Measurements from ENCODE around the gene C19orf44.
A peak's percentile ranks its signal among the peaks of the same experiment; 100 is the strongest.
"Not testable (repeated sequence)": the region's sequence is repeated elsewhere in the genome, so short reads cannot be mapped to it uniquely, and the experiment has no call there.

Gene C19orf44

GRCh38 chr19:16467581-16467980 is 28.6 kb upstream of the C19orf44 start:
- no peak for DNase-seq (ENCODE audit: low spot score)

GRCh38 chr19:16470541-16470910 is 25.7 kb upstream of the C19orf44 start:
- DNase-seq (ENCODE audit: low spot score): no peak

DNA sequence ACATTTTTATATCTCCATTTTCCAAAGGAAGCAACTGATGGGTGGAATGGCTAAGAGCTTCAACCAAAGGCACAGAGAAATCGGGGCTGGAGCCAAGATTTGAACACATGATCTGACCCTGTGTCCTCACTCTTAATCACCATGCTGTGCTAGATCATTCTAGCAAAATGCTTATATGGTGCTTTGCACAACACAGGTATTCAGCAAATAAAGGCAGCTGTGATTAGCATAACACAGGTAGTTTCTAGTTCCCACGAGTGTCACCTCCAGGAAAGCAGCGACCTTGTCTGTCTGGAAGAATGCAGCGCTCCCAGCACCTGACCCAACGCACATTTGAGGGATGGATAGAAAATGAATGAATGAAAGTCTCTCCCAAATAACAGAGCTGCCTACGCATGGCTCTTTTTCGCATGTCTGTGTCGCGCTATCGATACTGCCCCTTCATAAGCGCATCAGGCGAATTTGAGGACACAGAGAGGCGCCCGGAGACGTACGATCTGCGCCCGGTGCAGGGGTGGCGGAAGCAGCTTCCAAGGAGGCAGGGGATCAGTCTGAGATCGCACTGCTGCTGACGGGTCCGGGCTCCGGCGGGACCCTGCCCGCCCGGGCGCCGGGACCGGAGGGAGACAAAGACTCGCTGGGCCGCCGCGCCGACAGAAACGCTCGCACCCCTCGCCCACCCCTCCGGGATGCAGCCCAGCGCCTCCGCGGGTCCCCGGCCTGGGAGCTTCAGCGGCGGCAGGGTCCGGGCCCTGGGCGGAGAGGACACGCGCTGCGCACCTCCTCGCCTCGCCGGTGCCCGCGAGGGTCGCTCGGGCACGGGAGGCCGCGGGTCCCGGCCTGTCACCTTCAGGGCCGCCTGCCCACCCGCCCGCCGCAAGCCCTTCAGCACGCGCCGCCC is 25.0 kb upstream of the C19orf44 start:
- DNase-seq (ENCODE audit: low spot score): no peak

DNA sequence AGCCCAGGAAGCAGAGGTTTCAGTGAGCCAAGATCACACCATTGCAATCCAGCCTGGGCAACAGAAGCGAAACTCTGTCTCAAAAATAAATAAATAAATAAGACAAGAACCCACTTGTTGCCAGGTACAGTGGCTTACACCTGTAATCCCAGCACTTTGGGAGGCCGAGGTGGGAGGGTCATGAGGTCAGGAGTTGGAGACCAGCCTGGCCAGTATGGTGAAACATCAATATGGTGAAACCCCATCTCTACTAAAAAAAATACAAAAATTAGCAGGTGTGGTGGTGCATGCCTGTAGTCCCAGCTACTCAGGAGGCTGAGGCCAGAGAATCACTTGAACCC is 23.7 kb upstream of the C19orf44 start:
- not testable (repeated sequence) for DNase-seq (ENCODE audit: low spot score)

DNA sequence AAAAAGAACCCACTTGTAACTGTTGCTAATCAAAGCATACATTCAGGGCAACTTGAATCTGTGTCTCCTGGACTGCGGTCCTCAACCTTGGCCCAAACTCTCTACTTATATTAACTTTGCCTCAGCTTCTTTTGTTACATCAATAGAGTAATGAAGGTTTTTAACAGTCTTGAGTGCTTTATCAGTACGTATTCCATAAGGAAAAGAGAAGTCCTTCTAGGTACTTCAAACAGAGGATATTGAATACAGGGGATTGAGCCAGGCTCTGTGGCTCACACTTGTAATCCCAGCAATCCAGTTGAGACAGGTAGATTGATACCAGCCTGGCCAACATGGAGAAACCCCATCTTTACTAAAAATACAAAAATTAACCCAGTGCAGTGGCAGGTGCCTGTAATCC is 23.2 kb upstream of the C19orf44 start:
- DNase-seq (ENCODE audit: low spot score): no peak

GRCh38 chr19:16473875-16474392 is 22.3 kb upstream of the C19orf44 start:
- DNase-seq (ENCODE audit: low spot score): no peak

- DNase-seq (ENCODE audit: low spot score): no peak
These were observed 19.8 kb upstream of the C19orf44 start for GRCh38 chr19:16476401-16476800.

- no peak for DNase-seq (ENCODE audit: low spot score)
These were observed 18.9 kb upstream of the C19orf44 start for GRCh38 chr19:16477311-16477710.

DNA sequence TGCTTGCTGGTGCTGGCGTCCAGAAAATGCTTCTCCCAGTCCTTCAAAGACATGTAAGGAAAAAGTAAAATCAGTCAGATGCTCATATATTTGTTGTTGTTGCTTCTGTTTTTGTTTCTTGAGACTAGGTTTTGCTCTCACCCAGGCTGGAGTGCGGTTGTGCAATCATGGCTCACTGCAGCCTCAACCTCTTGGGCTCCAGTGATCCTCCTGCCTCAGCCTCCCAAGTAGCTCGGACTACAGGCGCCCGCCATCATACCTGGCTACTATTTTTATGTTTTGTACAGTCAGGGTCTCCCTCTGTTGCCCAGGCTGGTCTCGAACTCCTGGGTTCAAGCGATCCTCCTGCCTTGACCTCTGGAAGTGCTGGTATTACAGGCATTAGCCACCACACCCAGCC is 13.4 kb upstream of the C19orf44 start:
- DNase-seq (ENCODE audit: low spot score): no peak

DNA sequence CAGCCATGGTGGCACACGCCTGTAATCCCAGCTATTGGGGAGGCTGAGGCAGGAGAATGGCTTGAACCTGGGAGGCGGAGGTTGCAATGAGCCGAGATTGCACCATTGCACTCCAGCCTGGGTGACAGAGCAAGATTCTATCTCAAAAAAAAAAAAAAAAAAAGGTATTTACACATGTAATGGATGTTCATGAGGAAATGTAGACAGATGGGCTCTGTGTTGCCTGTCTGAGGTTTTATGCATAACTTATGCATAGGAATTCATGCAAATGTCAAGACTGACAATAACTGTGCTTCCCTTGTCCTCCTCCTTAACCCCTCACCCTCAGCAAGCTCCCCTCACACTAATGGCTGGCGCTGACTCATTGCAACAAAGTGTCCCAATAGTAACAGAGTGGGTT is 9.7 kb upstream of the C19orf44 start:
- DNase-seq (ENCODE audit: low spot score): not testable (repeated sequence)

GRCh38 chr19:16496613-16496983 is 404 bp downstream of the C19orf44 start:
- peak; percentile 59 for DNase-seq (ENCODE audit: low spot score)

DNA sequence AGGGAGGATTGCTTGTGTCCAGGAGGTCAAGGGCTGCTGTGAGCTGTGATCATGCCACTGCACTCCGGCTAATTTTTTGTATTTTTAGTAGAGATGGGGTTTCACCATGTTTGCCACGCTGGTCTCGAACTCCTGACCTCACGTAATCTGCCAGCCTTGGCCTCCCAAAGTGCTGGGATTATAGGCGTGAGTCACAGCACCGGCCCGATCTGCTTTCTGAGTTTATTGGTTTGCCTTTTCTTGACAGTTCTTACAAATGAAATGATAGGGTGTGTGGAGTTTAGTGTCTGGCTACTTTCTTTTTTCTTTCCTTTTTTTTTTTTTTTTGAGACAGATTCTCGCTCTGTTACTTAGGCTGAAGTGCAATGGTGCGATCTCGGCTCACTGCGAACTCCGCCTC is 848 bp downstream of the C19orf44 start:
- no peak for DNase-seq (ENCODE audit: low spot score)

DNA sequence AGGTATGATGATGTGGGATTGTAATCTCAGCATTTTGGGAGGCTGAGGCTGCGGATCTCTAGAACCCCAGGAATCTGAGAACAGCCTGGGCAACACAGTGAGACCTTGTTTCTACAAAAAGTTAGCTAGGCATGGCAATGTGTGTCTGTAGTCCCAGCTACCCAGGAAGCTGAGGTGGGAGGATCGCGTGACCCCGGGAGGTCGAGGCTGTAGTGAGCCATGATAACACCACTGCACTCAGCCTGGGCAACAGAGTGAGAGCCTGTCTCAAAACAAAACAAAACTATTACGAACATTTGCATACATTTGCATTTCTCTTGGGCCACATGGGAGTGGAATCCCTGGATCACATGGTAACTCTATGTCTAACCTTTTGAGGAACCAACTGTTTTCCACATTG is 1.6 kb downstream of the C19orf44 start:
- DNase-seq (ENCODE audit: low spot score): no peak

DNA sequence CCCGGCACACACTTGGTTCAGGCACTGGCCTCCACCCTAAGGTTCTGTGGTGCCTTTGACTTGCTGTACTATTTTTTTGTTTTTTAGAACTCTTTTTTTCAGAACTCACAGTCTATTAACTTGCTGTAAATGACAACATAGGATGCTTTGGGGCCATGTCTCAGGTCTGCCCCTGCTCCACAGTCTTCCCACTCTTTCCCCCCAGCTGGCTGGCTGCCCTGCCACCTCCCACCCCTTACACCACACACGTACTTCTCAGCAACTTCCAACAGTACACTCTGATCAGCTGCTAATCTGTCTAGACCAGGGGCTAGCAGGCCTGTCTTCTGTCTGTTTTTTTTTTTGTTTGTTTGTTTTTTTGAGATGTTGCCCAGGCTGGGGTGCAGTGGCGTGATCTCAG is 8.1 kb downstream of the C19orf44 start:
- DNase-seq (ENCODE audit: low spot score): no peak

- DNase-seq (ENCODE audit: low spot score): not testable (repeated sequence)
These were observed 10.0 kb downstream of the C19orf44 start for GRCh38 chr19:16506161-16506560.

DNA sequence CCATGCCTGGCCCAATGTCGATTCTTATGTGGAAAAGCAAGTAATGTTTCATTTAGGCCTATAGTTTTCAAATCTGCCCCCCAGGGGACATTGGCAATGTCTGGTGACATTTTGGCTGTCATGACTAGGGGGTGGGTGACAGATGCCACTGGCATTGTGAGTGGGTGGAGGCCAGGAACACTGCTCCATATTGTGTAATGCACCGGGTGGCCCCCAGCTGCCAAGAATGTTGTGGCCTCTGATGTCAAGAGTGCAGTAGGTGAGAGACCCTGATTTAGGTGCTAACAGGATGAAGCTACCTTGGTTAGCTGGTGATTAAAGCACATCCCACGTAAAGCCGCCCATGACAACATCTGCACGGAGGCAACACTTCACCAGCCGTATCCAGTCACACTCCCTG is 10.8 kb downstream of the C19orf44 start:
- no peak for DNase-seq (ENCODE audit: low spot score)

DNA sequence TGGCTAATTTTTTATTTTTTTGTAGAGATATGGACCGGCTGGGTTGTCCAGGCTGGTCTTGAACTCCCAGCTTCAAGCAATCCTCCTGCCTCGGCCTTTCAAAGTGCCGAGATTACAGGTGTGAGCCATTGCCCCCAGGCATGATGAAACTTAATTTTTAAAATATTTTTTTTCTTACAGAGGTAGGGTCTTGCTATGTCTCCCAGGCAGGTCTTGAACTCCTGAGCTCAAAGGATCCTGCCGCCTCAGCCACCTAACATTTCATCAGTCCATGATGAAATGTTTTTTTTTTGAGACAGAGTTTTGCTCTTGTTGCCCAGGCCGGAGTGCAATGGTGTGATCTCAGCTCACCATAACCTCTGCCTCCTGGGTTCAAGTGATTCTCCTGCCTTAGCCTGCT is 12.4 kb downstream of the C19orf44 start:
- no peak for DNase-seq (ENCODE audit: low spot score)

GRCh38 chr19:16509141-16510061 is 13.2 kb downstream of the C19orf44 start:
- DNase-seq (ENCODE audit: low spot score): no peak

GRCh38 chr19:16512611-16513010 is 16.4 kb downstream of the C19orf44 start:
- not testable (repeated sequence) for DNase-seq (ENCODE audit: low spot score)

DNA sequence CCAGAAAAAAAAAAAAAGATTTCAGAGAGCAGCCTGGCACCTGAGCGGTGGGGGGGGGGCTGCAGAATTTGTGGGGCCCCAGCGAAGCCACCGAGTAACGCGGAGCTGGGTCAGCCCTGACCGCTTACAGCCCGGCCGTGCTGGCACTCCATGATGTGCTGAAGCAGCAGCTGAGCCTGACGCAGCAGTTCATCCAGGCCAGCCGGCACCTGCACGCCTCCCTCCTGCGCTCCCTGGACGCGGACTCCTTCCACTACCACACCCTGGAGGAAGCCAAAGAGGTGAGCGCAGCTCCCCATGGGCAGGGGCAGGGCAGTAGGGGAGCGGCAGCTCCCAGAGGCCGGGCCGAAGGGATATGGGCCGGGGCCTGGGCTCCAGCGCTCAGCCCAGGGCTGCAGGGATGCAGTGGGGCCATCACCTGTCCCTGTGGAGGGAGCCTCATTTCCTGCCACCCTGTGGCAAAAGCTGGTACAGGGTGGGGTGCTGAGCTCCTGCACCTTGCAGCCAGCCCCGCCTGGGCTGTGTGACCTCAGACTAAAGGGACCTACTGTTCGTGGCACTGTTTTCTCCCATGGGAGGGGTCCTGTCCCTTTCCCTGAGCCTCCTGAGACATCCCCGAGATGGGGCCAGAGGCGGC is 18.3 kb downstream of the C19orf44 start:
- no peak for DNase-seq (ENCODE audit: low spot score)

DNA sequence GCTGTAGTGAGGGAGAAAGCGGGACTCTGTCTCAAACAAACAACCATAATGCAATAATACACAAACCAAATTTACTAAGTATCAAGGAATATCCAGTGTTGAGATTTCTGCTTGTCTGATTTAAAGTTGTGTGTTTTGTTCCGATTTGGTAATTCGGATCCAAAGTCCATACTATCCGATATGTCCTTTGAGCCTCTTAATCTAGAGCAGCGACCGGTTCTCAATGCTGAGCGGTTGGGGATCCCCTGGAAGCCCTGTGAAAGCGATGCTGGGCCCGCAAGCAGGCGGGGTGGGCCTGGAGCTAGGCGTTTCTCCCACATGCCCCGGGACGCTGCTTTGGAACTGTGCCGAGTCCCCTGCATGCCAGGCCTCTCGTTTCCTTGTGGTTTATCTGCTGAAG is 20.2 kb downstream of the C19orf44 start:
- DNase-seq (ENCODE audit: low spot score): no peak

- DNase-seq (ENCODE audit: low spot score): no peak
These were observed 20.9 kb downstream of the C19orf44 start for GRCh38 chr19:16516923-16517610.
